ENCODE data around the gene IRF7.
"Not testable (repeated sequence)": the region's sequence is repeated elsewhere in the genome, so short reads cannot be mapped to it uniquely, and the experiment has no call there.

IRF7 gene

DNA sequence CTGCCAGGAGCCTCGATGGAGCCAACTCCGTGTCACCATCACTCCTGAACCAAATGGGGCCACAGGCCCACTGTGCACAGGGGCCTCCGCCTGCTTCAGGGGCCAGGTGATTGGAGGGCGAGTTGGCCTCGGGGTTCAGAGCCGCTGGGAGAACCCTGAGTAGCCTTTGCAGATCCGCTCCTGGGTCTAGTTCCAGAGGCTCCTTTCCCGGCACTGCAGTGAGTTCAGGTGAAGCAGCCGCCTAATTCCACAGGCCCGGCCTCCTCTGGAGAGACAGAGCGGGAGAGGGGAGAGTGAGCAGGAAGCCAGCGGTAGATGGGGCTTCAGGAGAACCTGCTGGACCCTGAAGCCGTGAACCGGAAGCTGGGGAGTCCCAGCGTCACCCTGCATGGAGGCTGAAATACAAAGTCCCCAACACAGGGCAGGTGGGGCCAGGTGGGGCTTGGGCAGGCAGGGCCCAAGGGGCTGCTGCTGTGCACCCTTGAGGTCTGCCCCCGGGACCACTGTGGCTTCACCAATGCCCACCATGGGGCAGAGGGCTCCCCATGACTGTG is 43.9 kb upstream of the IRF7 start:
- Histone ChIP-seq H3K27ac (no peak overlapping the region), H3K4me3 (ENCODE audit: low read depth, low read length) (no peak overlapping the region), H3K36me3 (replicated peaks) (peaks cover 23% of the 10 kb centered on the region), H3K27me3 (replicated peaks) (no peaks in the 10 kb centered on the region)
- TF ChIP-seq, protein P1, sequence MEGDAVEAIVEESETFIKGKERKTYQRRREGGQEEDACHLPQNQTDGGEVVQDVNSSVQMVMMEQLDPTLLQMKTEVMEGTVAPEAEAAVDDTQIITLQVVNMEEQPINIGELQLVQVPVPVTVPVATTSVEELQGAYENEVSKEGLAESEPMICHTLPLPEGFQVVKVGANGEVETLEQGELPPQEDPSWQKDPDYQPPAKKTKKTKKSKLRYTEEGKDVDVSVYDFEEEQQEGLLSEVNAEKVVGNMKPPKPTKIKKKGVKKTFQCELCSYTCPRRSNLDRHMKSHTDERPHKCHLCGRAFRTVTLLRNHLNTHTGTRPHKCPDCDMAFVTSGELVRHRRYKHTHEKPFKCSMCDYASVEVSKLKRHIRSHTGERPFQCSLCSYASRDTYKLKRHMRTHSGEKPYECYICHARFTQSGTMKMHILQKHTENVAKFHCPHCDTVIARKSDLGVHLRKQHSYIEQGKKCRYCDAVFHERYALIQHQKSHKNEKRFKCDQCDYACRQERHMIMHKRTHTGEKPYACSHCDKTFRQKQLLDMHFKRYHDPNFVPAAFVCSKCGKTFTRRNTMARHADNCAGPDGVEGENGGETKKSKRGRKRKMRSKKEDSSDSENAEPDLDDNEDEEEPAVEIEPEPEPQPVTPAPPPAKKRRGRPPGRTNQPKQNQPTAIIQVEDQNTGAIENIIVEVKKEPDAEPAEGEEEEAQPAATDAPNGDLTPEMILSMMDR (IDR thresholded peaks at IDR 0.05; ENCODE audit: low read depth, low read length, missing control alignments): no peak
- DNase-seq: no peak
- in situ Hi-C loops (cut with HindIII; ENCODE audit: low pct_ligation_motif_present, low sequenced_read_pairs): no loop called here

DNA sequence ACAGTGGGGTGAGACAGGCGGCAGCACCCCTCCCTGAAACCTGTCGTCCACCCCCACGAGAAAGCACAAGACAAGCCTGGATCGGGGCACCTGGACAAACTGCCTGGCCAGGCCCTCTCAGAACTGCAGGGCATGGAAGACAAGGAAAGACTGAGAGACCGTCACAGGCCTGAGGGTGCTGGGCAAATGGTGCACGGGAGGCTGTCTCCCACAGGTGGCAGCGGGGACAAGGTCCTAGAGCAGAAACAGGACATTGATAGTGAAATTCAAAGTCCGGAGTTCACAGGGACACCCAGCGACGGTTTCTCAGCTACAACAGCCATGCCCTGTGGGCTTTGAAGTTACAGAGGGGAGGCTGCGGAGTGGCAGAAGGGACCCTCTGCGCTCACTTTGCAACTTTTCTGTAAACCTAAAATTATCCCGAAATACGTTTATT is 42.0 kb upstream of the IRF7 start:
- Histone ChIP-seq H3K36me3 (replicated peaks) (peaks cover 15% of the 10 kb centered on the region), H3K4me3 (ENCODE audit: low read depth, low read length) (no peak overlapping the region), H3K27me3 (replicated peaks) (no peaks in the 10 kb centered on the region), H3K27ac (no peak overlapping the region)
- no peak for DNase-seq
- TF ChIP-seq, protein P1 (IDR thresholded peaks at IDR 0.05; ENCODE audit: low read depth, low read length, missing control alignments): no peak
- in situ Hi-C loops (cut with HindIII; ENCODE audit: low pct_ligation_motif_present, low sequenced_read_pairs): no loop called here

DNA sequence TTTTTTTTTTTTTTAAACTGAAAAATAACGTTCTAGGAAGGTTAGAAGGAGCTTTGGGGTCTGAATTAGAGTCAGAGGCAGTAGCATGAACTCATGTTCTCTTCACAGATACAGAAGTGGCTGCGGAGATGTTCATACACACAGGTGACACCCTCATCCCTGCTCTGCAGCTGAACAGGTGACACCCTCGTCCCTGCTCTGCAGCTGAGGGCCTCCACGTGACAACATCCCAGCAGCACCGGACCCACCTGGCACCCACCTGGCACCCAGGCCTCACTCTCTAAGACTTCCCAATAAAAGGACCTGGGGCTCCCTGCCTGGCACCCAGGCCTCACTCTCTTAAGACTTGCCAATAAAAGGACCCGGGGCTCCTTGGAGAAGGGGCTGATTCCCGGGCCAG is 41.1 kb upstream of the IRF7 start:
- TF ChIP-seq, protein P1 (IDR thresholded peaks at IDR 0.05; ENCODE audit: low read depth, low read length, missing control alignments): no peak
- no peak for DNase-seq
- in situ Hi-C loops (cut with HindIII; ENCODE audit: low pct_ligation_motif_present, low sequenced_read_pairs): no loop called here
- Histone ChIP-seq H3K4me3 (ENCODE audit: low read depth, low read length) (no peak overlapping the region), H3K36me3 (replicated peaks) (peaks cover 15% of the 10 kb centered on the region), H3K27me3 (replicated peaks) (no peaks in the 10 kb centered on the region), H3K27ac (no peak overlapping the region)

DNA sequence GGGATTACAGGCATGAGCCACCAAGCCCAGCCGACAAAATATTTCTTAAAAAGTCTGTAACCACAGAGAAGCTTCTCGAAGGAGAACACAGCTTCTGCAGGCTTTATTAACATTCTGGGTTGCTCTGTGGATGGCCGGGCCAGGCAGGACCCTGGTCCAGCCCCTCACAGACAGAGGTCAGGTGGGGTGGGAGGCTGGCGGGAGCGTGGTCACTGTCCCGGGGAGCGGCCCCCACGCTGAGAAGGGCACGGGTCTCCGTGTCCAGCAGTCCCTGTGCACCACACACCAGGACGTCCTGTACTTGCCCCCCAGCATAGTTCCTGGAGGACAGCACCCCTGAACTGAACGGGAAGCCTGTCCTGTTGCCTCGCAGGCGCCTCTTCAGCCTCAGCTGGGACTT is 40.7 kb upstream of the IRF7 start:
- Histone ChIP-seq H3K27ac (no peak overlapping the region), H3K27me3 (replicated peaks) (no peaks in the 10 kb centered on the region), H3K4me3 (ENCODE audit: low read depth, low read length) (no peak overlapping the region), H3K36me3 (replicated peaks) (peaks cover 15% of the 10 kb centered on the region)
- DNase-seq: no peak
- TF ChIP-seq, protein P1 (IDR thresholded peaks at IDR 0.05; ENCODE audit: low read depth, low read length, missing control alignments): no peak
- in situ Hi-C loops (cut with HindIII; ENCODE audit: low pct_ligation_motif_present, low sequenced_read_pairs): no loop called here

DNA sequence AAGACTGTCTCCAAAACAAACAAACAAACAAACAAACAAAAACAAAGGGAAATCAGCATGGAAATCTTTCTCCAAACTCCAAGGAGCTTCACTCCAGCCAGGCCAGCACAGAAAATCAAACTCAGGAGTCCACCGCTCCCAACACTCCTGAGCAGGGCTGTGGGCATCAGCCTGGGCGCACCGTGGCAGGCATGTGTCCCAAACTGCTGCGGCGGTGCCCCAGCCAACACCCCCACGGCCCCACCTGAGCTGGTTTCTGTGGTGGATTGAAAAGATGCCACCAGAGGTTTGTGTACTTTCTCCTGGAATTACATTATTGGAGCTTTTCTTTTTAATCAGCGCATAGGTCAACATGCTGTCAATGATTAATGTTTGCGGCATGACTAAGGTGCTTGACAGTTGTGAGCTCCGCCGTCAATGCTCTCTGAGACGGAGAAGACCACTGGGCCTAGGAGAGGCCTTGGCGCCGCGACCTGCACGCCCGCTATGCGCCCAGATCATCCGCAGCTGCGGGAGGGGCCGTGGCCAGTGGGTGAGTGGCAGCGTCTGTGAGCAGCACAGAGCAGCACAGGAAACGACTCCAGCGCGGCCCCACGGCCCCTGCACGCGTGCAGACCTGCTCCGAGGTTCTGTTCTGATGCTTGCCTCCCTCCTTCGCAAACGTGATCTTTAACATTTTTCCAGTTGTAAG is 39.4 kb upstream of the IRF7 start:
- Histone ChIP-seq H3K4me3 (ENCODE audit: low read depth, low read length) (no peak overlapping the region), H3K36me3 (replicated peaks) (peaks cover 11% of the 10 kb centered on the region), H3K27ac (no peak overlapping the region), H3K27me3 (replicated peaks) (no peaks in the 10 kb centered on the region)
- DNase-seq: no peak
- TF ChIP-seq, protein P1 (IDR thresholded peaks at IDR 0.05; ENCODE audit: low read depth, low read length, missing control alignments): no peak
- in situ Hi-C loops (cut with HindIII; ENCODE audit: low pct_ligation_motif_present, low sequenced_read_pairs): no loop called here

DNA sequence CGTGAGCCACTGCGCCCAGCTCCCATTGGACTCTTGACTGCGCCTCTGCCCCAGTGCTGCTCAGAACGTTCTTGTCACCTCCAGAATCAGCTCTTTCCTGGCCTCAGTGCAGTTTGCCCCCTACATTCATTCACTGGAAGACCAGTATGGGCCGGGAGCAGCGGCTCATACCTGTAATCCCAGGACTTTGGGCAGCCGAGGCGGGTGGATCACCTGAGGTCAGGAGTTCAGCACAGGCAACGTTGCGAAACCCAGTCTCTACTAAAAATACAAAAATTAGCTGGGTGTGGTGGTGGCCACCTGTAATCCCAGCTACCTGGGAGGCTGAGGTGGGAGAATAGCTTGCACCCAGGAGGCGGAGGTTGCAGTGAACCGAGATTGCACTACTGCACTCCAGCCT is 38.7 kb upstream of the IRF7 start:
- H3K36me3 ChIP-seq (replicated peaks): not testable (repeated sequence)

More for the DNA sequence above, 38.7 kb upstream of the IRF7 start:
- H3K27ac ChIP-seq; in situ Hi-C loops (cut with HindIII; ENCODE audit: low pct_ligation_motif_present, low sequenced_read_pairs); H3K4me3 ChIP-seq (ENCODE audit: low read depth, low read length); DNase-seq; H3K27me3 ChIP-seq (replicated peaks): not testable (repeated sequence)

Measured in brain microvascular endothelial cell (primary cell).